IMR-90 (cell line): ENCODE measurements around the gene GRIK5. TPM values are rescaled to one million over a fixed set of nuclear protein-coding genes. Genes with fewer than 3 reads are reported as not detected.

Experiments
- ATAC-seq: fragments of 200-7000 bp; cut with Tn5 transposase; 2 replicates; pipeline ENCODE4 v1.9.1; 2020; ENCODE audit warnings: low read depth, mild to moderate bottlenecking, moderate library complexity
- BruUV-seq: library from RNA; stranded (reverse); fragments of 400-500 nt; replicated peaks from 2 replicates; lab custom pipeline; 2021; lab: Mats Ljungman, UMichigan
- CTCF ChIA-PET: fragments of 300-600 bp; formaldehyde crosslinking; extraction: SDS; loops from one replicate; lab custom pipeline; 2021; ENCODE audit warnings: antibody characterized with exemption; lab: Yijun Ruan, JAX
- POLR2A ChIA-PET: fragments of 300-600 bp; sonication (Branson Sonifier 250); formaldehyde crosslinking; loops from one replicate; lab custom pipeline; 2022; ENCODE audit warnings: antibody characterized with exemption; ENCODE audit not compliant: unreplicated experiment; lab: Charles Lee
- DNase-seq: peaks from one replicate; pipeline ENCODE4 v3.0.0; 2013
- H2AFZ ChIP-seq: replicated peaks from 2 replicates; pipeline ENCODE3; 2013; ENCODE audit warnings: low read length, mild to moderate bottlenecking; ENCODE audit not compliant: poor library complexity
- H2AK5ac ChIP-seq: 2 replicates; pipeline ENCODE4 v1.6.1; 2013; ENCODE audit warnings: low read depth, low read length, inconsistent platforms
- H2AK9ac ChIP-seq: replicated peaks from 2 replicates; pipeline ENCODE3; 2013; ENCODE audit warnings: mild to moderate bottlenecking, low read depth, low read length, moderate library complexity; ENCODE audit not compliant: poor library complexity
- H2BK120ac ChIP-seq: 2 replicates; pipeline ENCODE4 v1.6.1; 2013; ENCODE audit warnings: low read depth, low read length, inconsistent platforms
- H2BK15ac ChIP-seq: 3 replicates; pipeline ENCODE4 v1.6.1; 2013; ENCODE audit warnings: low read depth, low read length, inconsistent platforms
- H2BK20ac ChIP-seq: 2 replicates; pipeline ENCODE4 v1.6.1; 2013; ENCODE audit warnings: low read depth, mild to moderate bottlenecking, inconsistent platforms, low read length, moderate library complexity
- H2BK5ac ChIP-seq: 2 replicates; pipeline ENCODE4 v1.6.1; 2013; ENCODE audit warnings: mild to moderate bottlenecking, low read depth, low read length, inconsistent platforms; ENCODE audit not compliant: poor library complexity, severe bottlenecking
- H3K14ac ChIP-seq: replicated peaks from 2 replicates; pipeline ENCODE4 v1.6.1; 2013; ENCODE audit warnings: low read depth, low read length, inconsistent platforms
- H3K18ac ChIP-seq: 2 replicates; pipeline ENCODE4 v1.6.1; 2013; ENCODE audit warnings: low read depth, low read length, control low read depth
- H3K23ac ChIP-seq: 2 replicates; pipeline ENCODE4 v1.6.1; 2013; ENCODE audit warnings: low read depth, low read length, inconsistent platforms
- H3K27ac ChIP-seq: 2 replicates; pipeline ENCODE4 v1.5.1; 2013; ENCODE audit warnings: mild to moderate bottlenecking, control low read depth, low read length; ENCODE audit not compliant: insufficient read depth
- H3K27me3 ChIP-seq: 2 replicates; pipeline ENCODE4 v1.6.1; 2013; ENCODE audit warnings: low read length; ENCODE audit not compliant: control insufficient read depth, insufficient read depth
- H3K36me3 ChIP-seq: 2 replicates; pipeline ENCODE4 v1.6.1; 2013; ENCODE audit warnings: low read length, mixed read lengths; ENCODE audit not compliant: control insufficient read depth, insufficient read depth
- H3K4ac ChIP-seq: 2 replicates; pipeline ENCODE4 v1.6.1; 2013; ENCODE audit warnings: low read depth, low read length, inconsistent platforms
- H3K4me1 ChIP-seq: 2 replicates; pipeline ENCODE4 v1.6.1; 2013; ENCODE audit warnings: low read length, mixed read lengths; ENCODE audit not compliant: control insufficient read depth, insufficient read depth
- H3K4me2 ChIP-seq: 2 replicates; pipeline ENCODE4 v1.6.1; 2013; ENCODE audit warnings: low read depth, mild to moderate bottlenecking, control low read depth, low read length, moderate library complexity
- H3K4me3 ChIP-seq: 2 replicates; pipeline ENCODE4 v1.5.1; 2013; ENCODE audit warnings: low read depth, mild to moderate bottlenecking, control low read depth, low read length, moderate library complexity; ENCODE audit not compliant: insufficient read depth
- H3K56ac ChIP-seq: 2 replicates; pipeline ENCODE4 v1.6.1; 2013; ENCODE audit warnings: low read length, inconsistent platforms; ENCODE audit not compliant: insufficient read depth; ENCODE audit errors: extremely low read depth
- H3K79me1 ChIP-seq, 2 experiments: 2 replicates each; pipeline ENCODE4 v1.6.1; 2013; ENCODE audit warnings: low read length in 2 of 2, inconsistent platforms in 1 of 2, low read depth in 1 of 2
- H3K9ac ChIP-seq: 2 replicates; pipeline ENCODE4 v1.6.1; 2013; ENCODE audit warnings: low read depth, low read length, control low read depth
- H3K9me1 ChIP-seq: 2 replicates; pipeline ENCODE4 v1.6.1; 2013; ENCODE audit warnings: low read length, inconsistent platforms; ENCODE audit not compliant: insufficient read depth
- H3K9me3 ChIP-seq: 2 replicates; pipeline ENCODE4 v1.6.1; 2013; ENCODE audit warnings: low read length; ENCODE audit not compliant: control insufficient read depth, insufficient read depth
- H4K20me1 ChIP-seq: 2 replicates; pipeline ENCODE4 v1.6.1; 2013; ENCODE audit warnings: low read length, inconsistent platforms; ENCODE audit not compliant: insufficient read depth
- H4K5ac ChIP-seq: 2 replicates; pipeline ENCODE4 v1.6.1; 2013; ENCODE audit warnings: mild to moderate bottlenecking, low read depth, low read length, control low read depth
- H4K8ac ChIP-seq, 2 experiments: 2 replicates each; pipeline ENCODE4 v1.6.1; 2013; ENCODE audit warnings: low read depth in 2 of 2, low read length in 2 of 2, control low read depth in 1 of 2, inconsistent platforms in 1 of 2
- H4K91ac ChIP-seq: 2 replicates; pipeline ENCODE4 v1.6.1; 2013; ENCODE audit warnings: low read depth, low read length, inconsistent platforms; ENCODE audit not compliant: insufficient read depth
- BHLHE40 ChIP-seq: fragments of 150-350 bp; IDR thresholded peaks from 2 replicates; pipeline ENCODE4 v1.6.1; 2016; ENCODE audit warnings: mild to moderate bottlenecking, low read depth, low read length
- MAZ ChIP-seq: IDR thresholded peaks from 2 replicates; pipeline ENCODE4 v1.6.1; 2012; ENCODE audit warnings: low read depth, mild to moderate bottlenecking, low read length, improper control_type of control experiment, moderate library complexity, borderline replicate concordance
- SMC3 ChIP-seq: fragments of 150-350 bp; IDR thresholded peaks from 2 replicates; pipeline ENCODE4 v1.6.1; 2016; ENCODE audit warnings: low read depth, mild to moderate bottlenecking, antibody characterized with exemption, low read length, moderate library complexity
- WGBS, 2 experiments: methylation state at CpG; one replicate each; pipeline versions ENCODE4 v1.1.5 to v1.1.7; 2013; ENCODE audit warnings: missing lambda C conversion rate in 2 of 2; ENCODE audit not compliant: insufficient read length in 1 of 2; ENCODE audit errors: extremely low coverage in 2 of 2; 5-methylcytosine and 5-hydroxymethylcytosine counted together
- dilution Hi-C: fragments of 300-500 bp; cut with HindIII; formaldehyde crosslinking; loops from one replicate; pipeline ENCODE4 v1.14.3; 2018; ENCODE audit warnings: low sequenced_read_pairs; ENCODE audit not compliant: unreplicated experiment
- in situ Hi-C: fragments of 300-500 bp; cut with MboI; formaldehyde crosslinking; loops from 3 replicates; pipeline ENCODE4 v1.14.3; 2019; ENCODE audit warnings: low sequenced_read_pairs, inconsistent platforms, mixed read lengths
- intact Hi-C: fragments of 100-400 bp; cut with micrococcal nuclease; formaldehyde crosslinking; loops from 2 replicates; pipeline ENCODE4 v1.10.0; 2022
- polyA plus RNA-seq, 3 experiments: library from polyadenylated mRNA; depleted of rRNA; stranded (reverse); fragments of >200 nt; gene quantifications; 2 replicates each; pipeline ENCODE4 v1.2.3, GENCODE V29; 2012; ENCODE audit warnings: low replicate concordance in 1 of 3
- total RNA-seq: library from RNA; depleted of rRNA; stranded (reverse); fragments of >200 nt; gene quantifications from 2 replicates; pipeline ENCODE4 v1.2.3, GENCODE V29; 2012

Gene GRIK5
- total and polyA plus RNA-seq, 2 of the 4 experiments (the other 2 are of a cell fraction), result 0.10 TPM; not detected in 1

DNA sequence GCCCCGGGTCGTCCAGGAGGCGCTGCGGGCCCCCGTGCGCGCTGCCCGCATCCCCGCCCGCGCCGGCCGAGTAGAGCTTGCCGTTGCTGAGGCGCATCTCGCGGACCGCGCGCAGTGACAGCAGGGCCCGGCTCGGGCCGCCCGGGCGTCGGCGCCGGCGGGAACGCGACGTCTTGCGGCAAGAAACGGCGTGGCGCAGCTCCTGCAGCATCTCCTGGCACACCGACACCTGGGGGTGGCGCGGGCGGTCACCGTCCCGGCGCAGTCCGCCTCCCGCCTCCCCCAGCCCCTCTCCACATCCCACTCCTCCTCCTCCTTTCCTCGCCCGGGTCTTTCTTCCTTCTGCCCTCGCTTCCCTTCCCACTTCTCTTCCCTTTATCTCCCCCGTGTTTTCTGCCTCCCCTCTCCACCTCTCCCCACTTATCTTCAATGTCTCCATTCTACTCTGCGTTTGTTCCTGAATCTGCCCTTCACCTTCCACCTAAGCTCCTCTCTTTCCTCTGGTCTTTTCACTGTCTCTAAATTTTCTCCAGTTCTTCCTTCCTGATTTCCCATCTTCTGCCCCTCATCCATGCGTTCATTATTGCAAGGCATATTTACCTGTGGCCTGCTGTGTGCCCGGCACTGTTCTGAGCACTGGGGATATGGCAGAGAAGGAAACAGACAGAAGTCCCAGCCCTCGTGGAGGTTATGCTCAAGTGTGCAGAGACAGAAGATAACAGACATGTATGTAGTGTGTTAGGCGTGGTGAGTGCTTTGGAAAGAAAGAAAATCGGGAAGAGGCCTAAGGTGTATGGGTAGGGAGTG, 70.7 kb downstream of the GRIK5 start:
- Histone ChIP-seq H3K4me3 (no peak overlapping the region), H2BK20ac (no peak overlapping the region), H3K4ac (no peak overlapping the region), H4K91ac (no peak overlapping the region), H3K9ac (no peak overlapping the region), H3K36me3 (no peaks in the 10 kb centered on the region), H3K4me1 (no peaks in the 10 kb centered on the region), H3K14ac (no peak overlapping the region), H3K18ac (no peak overlapping the region), H4K8ac (no peak overlapping the region), H2AK5ac (no peak overlapping the region), H2BK15ac (no peak overlapping the region), H4K20me1 (peaks cover 3% of the 10 kb centered on the region), H3K79me1 (no peaks in the 10 kb centered on the region), H2BK5ac (no peak overlapping the region), H4K5ac (no peak overlapping the region), H2AK9ac (no peak overlapping the region), H3K9me3 (no peaks in the 10 kb centered on the region), H3K27ac (no peak overlapping the region), H3K56ac (no peak overlapping the region), H3K4me2 (no peak overlapping the region), H3K27me3 (peaks cover 77% of the 10 kb centered on the region), H2BK120ac (no peak overlapping the region), H3K23ac (no peak overlapping the region), H3K9me1 (peaks cover 8% of the 10 kb centered on the region; the same call in 1 of the 2 replicates), H2AFZ (no peak overlapping the region)
- ChIA-PET POLR2A (no interaction called here), CTCF (interaction anchor here (1.0 to 1.3 kb wide), 2 partner anchors 34 to 36 kb away, joined by 3 read pairs; no protein-coding TSS in a partner anchor)
- intact Hi-C loops (no loop called here), dilution Hi-C loops (no loop called here), in situ Hi-C loops (no loop called here)
- DNase-seq (no peak), ATAC-seq (no peak; the same call in 1 of the 2 replicates)
- BruUV-seq, result no TSS peak
- no peak for TF ChIP-seq MAZ
- TF ChIP-seq BHLHE40, result no peak
- no peak for TF ChIP-seq SMC3
- 10% methylated on average over 42 of the region's 55 CpGs; no CpG with 5 or more reads in 1 of the 2 experiments for WGBS, 2 experiments
